Activated naive CD4-positive, alpha-beta T cell treated with anti-CD3 and anti-CD28 coated beads, Interleukin-2, amount 50 U/mL, for 72 hours (primary cell): ENCODE measurements around the gene BLTP2. TPM values are rescaled to one million over a fixed set of nuclear protein-coding genes. Genes with fewer than 3 reads are reported as not detected.
"Not testable (repeated sequence)": the region's sequence is repeated elsewhere in the genome, so short reads cannot be mapped to it uniquely, and the experiment has no call there.

Experiments
- ATAC-seq, 2 donors: fragments of 150-1000 bp; cut with Tn5 transposase; 2 replicates each; pipeline ENCODE4 v1.10.0; 2021; ENCODE audit warnings: mild to moderate bottlenecking in 2 of 2, moderate library complexity in 2 of 2
- DNase-seq, 2 donors: peaks; one replicate each; pipeline ENCODE4 v3.0.0; 2021 to 2022; ENCODE audit warnings: low spot score in 2 of 2
- H3K27ac Mint-ChIP-seq, 2 donors: one replicate each; pipeline ENCODE4 v1.8.0; 2022; ENCODE audit warnings: mild to moderate bottlenecking in 2 of 2, mixed read lengths in 2 of 2
- H3K36me3 Mint-ChIP-seq, 2 donors: one replicate each; pipeline ENCODE4 v1.8.0; 2022; ENCODE audit warnings: mixed read lengths in 2 of 2
- H3K9me3 Mint-ChIP-seq, 2 donors: one replicate each; pipeline ENCODE4 v1.8.0; 2022; ENCODE audit warnings: mixed read lengths in 2 of 2
- total RNA-seq, 2 donors: library from RNA; stranded (reverse); gene quantifications; one replicate each; pipeline ENCODE4 v1.2.3, GENCODE V29; 2022

BLTP2 gene
- total RNA-seq, 2 donors from 2014 or later = 155 to 156 TPM

- H3K36me3 Mint-ChIP-seq = peaks cover 27 to 37% of the 10 kb centered on the region in 2 donors
- not testable (repeated sequence) for H3K27ac Mint-ChIP-seq, H3K9me3 Mint-ChIP-seq, ATAC-seq, DNase-seq
These were observed 14.0 kb upstream of the BLTP2 start for GRCh38 chr17:28658766-28659496.

GRCh38 chr17:28658342-28658741 is 13.4 kb upstream of the BLTP2 start:
- Mint-ChIP-seq H3K36me3 (peaks cover 24 to 31% of the 10 kb centered on the region in 2 donors), H3K27ac (peak overlapping the region in 1 of 2 donors; percentile 24)
- not testable (repeated sequence) for ATAC-seq, H3K9me3 Mint-ChIP-seq, DNase-seq

- DNase-seq (no peak), ATAC-seq (no peak)
- Mint-ChIP-seq H3K27ac (peak overlapping the region in 1 of 2 donors; percentile 24), H3K36me3 (peaks cover 18 to 26% of the 10 kb centered on the region in 2 donors), H3K9me3 (no peaks in the 10 kb centered on the region)
These were observed 12.8 kb upstream of the BLTP2 start for GRCh38 chr17:28657756-28658155.

DNA sequence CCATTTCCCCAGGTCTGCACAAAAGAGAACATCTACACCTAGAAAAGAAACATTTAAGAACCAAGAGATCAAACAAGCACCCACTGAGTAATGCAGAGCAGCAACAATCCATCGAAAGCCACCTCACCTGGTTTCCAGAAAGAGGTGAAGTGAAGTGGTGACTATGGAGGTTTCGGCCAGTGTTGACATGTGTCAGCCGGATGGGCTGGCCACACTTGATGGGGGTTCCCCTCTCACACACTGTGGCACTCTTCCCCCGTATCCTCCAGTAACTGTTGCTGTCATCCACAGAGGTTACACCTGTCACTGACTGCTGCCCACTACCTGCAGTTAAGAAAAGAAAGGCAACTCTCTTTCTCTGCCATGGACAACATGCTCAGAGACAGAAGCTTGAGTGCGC is 10.2 kb upstream of the BLTP2 start:
- ATAC-seq = peak; percentile 63 to 79

GRCh38 chr17:28648698-28649097 is 3.7 kb upstream of the BLTP2 start:
- H3K36me3 Mint-ChIP-seq = peaks cover 8 to 15% of the 10 kb centered on the region in 2 donors
- H3K9me3 Mint-ChIP-seq = no peaks in the 10 kb centered on the region
- ATAC-seq = no peak
- DNase-seq = no peak
- peak overlapping the region in 1 of 2 donors; percentile 9 for H3K27ac Mint-ChIP-seq

More for the DNA sequence above, 10.2 kb upstream of the BLTP2 start:
- Mint-ChIP-seq H3K36me3 (peaks cover 5 to 6% of the 10 kb centered on the region in 2 donors), H3K9me3 (no peaks in the 10 kb centered on the region), H3K27ac (peak overlapping the region in 1 of 2 donors; percentile 19)
- DNase-seq = no peak

DNA sequence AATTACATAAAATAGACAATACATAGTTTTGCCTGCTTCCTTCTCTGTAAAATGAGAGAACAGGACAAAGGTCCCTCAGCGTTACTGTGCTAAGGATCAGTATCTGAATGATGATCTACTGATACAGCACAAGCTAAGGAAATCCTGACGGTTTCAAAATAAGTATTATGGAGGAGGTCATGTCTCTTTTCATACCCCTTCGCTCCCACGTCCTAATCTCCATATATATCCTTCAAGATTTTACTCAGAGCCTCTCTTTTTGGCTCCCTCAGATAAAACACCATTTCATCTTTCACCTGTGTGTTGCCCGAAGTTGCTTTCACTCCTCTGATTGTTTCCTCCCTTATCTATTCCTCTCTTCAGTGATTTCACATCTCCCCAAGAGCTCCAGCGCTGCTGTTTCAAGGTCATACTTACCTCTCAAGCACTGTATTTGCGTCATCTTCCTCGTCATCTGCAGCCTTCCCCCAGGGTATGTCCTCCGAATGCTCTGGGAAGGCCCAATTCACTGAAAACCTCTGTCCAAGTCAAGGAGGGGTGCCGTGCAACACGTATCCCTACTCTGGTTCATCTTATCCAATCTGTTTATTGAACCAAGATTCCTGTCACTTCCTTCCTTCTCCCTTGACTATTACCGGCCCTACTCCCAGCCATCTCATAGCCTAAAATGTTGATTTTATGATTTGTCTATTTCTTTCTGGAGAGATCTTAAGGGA is 1.2 kb upstream of the BLTP2 start:
- Mint-ChIP-seq H3K27ac (peak overlapping the region; percentile 65 to 95), H3K9me3 (no peaks in the 10 kb centered on the region), H3K36me3 (peaks cover 21 to 26% of the 10 kb centered on the region in 2 donors)
- peak in 1 of 2 donors; percentile 5 for DNase-seq
- no peak for ATAC-seq

- H3K27ac Mint-ChIP-seq = peak overlapping the region; percentile 65 to 95
- peak in 1 of 2 donors; percentile 16 for DNase-seq
- no peaks in the 10 kb centered on the region for H3K9me3 Mint-ChIP-seq
- ATAC-seq = no peak
- peaks cover 22 to 28% of the 10 kb centered on the region in 2 donors for H3K36me3 Mint-ChIP-seq
These were observed 600 bp upstream of the BLTP2 start for GRCh38 chr17:28645576-28645939.

DNA sequence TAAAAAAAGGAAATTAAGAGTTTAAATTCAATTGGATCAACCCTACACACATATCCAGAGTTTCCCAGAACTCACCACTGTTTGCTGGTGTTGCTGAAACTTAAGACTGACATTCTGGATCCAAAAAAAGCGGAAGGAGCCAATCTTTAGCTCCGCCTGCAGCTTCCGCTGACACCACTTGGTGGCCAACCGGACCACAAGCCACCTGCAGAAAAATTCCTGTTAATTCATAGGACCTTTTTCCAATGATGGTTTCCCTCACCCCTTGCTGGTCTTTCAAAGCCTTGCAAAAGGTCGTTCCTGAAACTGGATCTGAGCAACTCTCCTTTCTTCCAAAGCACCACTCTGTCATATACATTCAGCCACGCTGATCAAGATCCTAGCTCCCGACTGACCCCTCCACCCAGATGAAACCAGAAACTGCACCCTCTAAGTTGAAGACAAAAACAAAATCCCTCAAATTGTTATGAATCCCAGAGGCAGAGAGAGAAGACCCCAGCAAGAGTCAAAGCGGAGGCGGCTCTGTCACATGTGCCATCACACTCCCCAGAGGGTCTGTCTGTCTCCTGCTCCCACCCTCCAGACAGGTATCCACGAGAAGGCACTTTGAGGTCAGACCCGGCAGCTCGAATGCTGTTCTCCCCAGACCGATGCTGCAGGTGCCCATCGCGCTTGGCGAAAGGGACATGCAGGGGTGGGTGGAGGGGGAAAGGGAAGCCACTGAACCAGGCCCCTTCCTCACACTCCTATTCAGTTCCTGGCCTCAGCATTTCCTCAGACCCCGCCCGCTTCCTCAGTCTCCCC is 773 bp downstream of the BLTP2 start:
- H3K9me3 Mint-ChIP-seq = no peaks in the 10 kb centered on the region
- ATAC-seq = peak; percentile 0 to 1
- H3K27ac Mint-ChIP-seq = peak overlapping the region; percentile 89 to 95
- DNase-seq = peak in 1 of 2 donors; percentile 23
- H3K36me3 Mint-ChIP-seq = peaks cover 32 to 37% of the 10 kb centered on the region in 2 donors

DNA sequence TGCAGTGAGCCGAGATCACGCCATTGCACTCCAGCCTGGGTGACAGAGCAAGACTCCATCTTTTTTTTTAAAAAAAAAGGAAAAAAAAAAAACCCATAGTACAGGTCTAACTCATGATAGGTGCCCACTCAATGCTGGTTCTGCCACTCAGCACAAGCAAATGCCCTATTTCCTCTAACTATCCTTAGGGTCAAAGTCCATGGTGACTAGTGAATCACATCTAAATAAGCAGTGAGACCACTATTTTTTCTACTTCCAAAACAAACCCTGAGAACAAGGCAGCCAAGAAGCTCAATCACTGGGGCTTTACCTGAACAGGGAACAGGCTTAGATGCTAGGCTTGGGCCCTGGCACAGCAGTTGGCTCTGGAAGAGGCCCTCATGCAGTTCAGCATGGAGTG is 3.4 kb downstream of the BLTP2 start:
- Mint-ChIP-seq H3K27ac (peak overlapping the region in 1 of 2 donors; percentile 85), H3K9me3 (no peaks in the 10 kb centered on the region), H3K36me3 (peaks cover 42 to 57% of the 10 kb centered on the region in 2 donors)
- no peak for DNase-seq
- no peak for ATAC-seq

DNA sequence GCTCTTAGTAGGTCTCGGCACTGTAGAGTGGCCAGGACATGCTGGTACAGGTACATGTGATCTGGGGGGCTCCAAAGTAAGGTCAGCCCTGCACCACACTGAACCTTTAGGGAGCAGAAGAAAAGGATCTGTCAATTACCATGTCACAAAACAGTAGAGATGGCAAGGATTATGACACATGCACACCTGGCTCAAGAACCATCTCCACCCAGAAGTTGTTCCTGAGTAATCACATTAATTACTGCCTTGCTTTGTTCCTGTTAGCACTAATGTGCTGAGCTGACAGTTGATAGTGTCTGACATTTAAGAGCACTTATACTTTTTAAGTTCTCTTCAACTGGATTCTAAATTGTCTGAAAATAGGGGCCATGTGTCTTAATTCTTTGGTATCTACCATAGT is 9.5 kb downstream of the BLTP2 start:
- Mint-ChIP-seq H3K9me3 (no peaks in the 10 kb centered on the region), H3K36me3 (peaks cover 32 to 48% of the 10 kb centered on the region in 2 donors), H3K27ac (no peak overlapping the region)
- no peak for ATAC-seq
- no peak for DNase-seq

GRCh38 chr17:28634206-28634865 is 10.6 kb downstream of the BLTP2 start:
- ATAC-seq = no peak
- H3K36me3 Mint-ChIP-seq = peaks cover 25 to 40% of the 10 kb centered on the region in 2 donors

GRCh38 chr17:28626818-28627217 is 18.1 kb downstream of the BLTP2 start:
- DNase-seq (no peak), ATAC-seq (no peak)
- peak overlapping the region; percentile 49 to 58 for H3K27ac Mint-ChIP-seq
- H3K36me3 Mint-ChIP-seq = peaks cover 6 to 15% of the 10 kb centered on the region in 2 donors
- no peaks in the 10 kb centered on the region for H3K9me3 Mint-ChIP-seq

More at GRCh38 chr17:28634206-28634865, 10.6 kb downstream of the BLTP2 start:
- Mint-ChIP-seq H3K9me3 (no peaks in the 10 kb centered on the region), H3K27ac (no peak overlapping the region)
- DNase-seq = no peak

DNA sequence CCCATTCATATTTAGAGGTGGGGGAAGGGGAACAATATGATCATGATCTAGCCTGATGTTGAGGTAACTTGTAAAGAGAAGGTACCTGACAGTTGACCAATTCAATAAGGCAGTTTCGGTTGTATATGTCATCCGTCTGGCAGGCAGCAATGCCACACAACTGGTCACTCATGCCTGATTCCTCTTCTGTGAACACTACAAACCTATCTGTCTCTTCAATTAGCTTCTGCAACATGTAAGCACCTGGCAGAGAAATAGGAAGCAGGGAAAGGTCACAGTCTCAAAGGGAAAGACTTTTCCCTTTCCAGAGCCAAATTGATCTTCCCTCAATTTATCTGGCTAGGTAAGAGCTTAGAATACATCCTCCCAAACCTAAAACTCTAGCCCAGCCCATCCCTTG is 20.8 kb downstream of the BLTP2 start:
- no peak overlapping the region for H3K27ac Mint-ChIP-seq
- H3K36me3 Mint-ChIP-seq = peaks cover 6 to 22% of the 10 kb centered on the region in 2 donors
- DNase-seq = no peak

GRCh38 chr17:28623696-28624095 is 21.3 kb downstream of the BLTP2 start:
- Mint-ChIP-seq H3K36me3 (peaks cover 6 to 22% of the 10 kb centered on the region in 2 donors), H3K27ac (no peak overlapping the region), H3K9me3 (no peaks in the 10 kb centered on the region)
- ATAC-seq (no peak), DNase-seq (no peak)

More for the DNA sequence above, 20.8 kb downstream of the BLTP2 start:
- no peak for ATAC-seq
- no peaks in the 10 kb centered on the region for H3K9me3 Mint-ChIP-seq

DNA sequence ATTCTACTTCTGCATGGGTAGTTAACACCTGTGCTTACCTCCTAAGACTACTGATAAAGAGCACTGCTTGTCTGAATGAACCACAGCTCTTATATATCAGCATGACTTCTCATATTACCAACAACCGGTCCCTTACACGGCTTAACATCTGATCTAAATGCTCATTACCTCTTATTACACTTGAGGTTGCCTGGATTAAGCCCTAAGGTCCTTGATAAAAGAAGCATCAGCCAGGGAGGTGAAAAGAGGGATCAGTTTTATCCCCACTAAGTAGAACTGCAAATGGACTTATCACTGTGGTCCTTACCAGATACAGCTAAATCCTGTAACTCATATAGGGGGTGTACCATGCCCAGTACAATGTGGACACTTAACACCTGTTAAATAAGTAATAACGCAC is 22.8 kb downstream of the BLTP2 start:
- no peak for ATAC-seq
- no peak for DNase-seq
- no peak overlapping the region for H3K27ac Mint-ChIP-seq
- H3K9me3 Mint-ChIP-seq = no peaks in the 10 kb centered on the region
- H3K36me3 Mint-ChIP-seq = peaks cover 3 to 17% of the 10 kb centered on the region in 2 donors

GRCh38 chr17:28620010-28620409 is 24.9 kb downstream of the BLTP2 start:
- no peak for ATAC-seq
- Mint-ChIP-seq H3K27ac (no peak overlapping the region), H3K9me3 (no peaks in the 10 kb centered on the region), H3K36me3 (peaks cover 4 to 17% of the 10 kb centered on the region in 2 donors)
- DNase-seq = no peak
